ENCODE data around the gene MTNR1A. TPM values are rescaled to one million over a fixed set of nuclear protein-coding genes. Genes with fewer than 3 reads are reported as not detected.
A peak's percentile ranks its signal among the peaks of the same experiment; 100 is the strongest.

Gene MTNR1A
- total RNA-seq, 2 donors from 2014 or later, result 0.62 to 1.6 TPM

GRCh38 chr4:186561748-186562147, 6.4 kb upstream of the MTNR1A start:
- Histone ChIP-seq H3K36me3 (ENCODE audit: control insufficient read depth, insufficient read depth, low read length) (no peaks in the 10 kb centered on the region), H3K9ac (ENCODE audit: extremely low read depth, low read length, poor library complexity, severe bottlenecking) (no peak overlapping the region), H3K4me1 (ENCODE audit: control insufficient read depth, insufficient read depth, low read length) (no peaks in the 10 kb centered on the region), H3K9me3 (ENCODE audit: control insufficient read depth, low read length) (peaks cover 5% of the 10 kb centered on the region), H3K27ac (ENCODE audit: low read depth, low read length) (no peak overlapping the region), H3K27me3 (ENCODE audit: control insufficient read depth, insufficient read depth, low read length, poor library complexity, severe bottlenecking) (no peaks in the 10 kb centered on the region), H3K4me3 (ENCODE audit: low read length) (no peak overlapping the region)
- TF ChIP-seq, protein P1, sequence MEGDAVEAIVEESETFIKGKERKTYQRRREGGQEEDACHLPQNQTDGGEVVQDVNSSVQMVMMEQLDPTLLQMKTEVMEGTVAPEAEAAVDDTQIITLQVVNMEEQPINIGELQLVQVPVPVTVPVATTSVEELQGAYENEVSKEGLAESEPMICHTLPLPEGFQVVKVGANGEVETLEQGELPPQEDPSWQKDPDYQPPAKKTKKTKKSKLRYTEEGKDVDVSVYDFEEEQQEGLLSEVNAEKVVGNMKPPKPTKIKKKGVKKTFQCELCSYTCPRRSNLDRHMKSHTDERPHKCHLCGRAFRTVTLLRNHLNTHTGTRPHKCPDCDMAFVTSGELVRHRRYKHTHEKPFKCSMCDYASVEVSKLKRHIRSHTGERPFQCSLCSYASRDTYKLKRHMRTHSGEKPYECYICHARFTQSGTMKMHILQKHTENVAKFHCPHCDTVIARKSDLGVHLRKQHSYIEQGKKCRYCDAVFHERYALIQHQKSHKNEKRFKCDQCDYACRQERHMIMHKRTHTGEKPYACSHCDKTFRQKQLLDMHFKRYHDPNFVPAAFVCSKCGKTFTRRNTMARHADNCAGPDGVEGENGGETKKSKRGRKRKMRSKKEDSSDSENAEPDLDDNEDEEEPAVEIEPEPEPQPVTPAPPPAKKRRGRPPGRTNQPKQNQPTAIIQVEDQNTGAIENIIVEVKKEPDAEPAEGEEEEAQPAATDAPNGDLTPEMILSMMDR (conservative IDR thresholded peaks at IDR 0.05), result no peak
- no peaks in the 10 kb centered on the region for H3K9me3 Mint-ChIP-seq
- no peak overlapping the region for H3K4me3 Mint-ChIP-seq
- H3K36me3 Mint-ChIP-seq (ENCODE audit: low read depth), result no peaks in the 10 kb centered on the region
- no peak overlapping the region for H3K27ac Mint-ChIP-seq
- no peaks in the 10 kb centered on the region for H3K4me1 Mint-ChIP-seq
- H3K27me3 Mint-ChIP-seq (ENCODE audit: insufficient read depth), result peaks cover 2% of the 10 kb centered on the region
- WGBS, 2 experiments (ENCODE audit: insufficient coverage in 1 of 2, insufficient read length in 1 of 2), result no CpG with 5 or more reads among the region's 1 CpG
- DNase-seq, result no peak

DNA sequence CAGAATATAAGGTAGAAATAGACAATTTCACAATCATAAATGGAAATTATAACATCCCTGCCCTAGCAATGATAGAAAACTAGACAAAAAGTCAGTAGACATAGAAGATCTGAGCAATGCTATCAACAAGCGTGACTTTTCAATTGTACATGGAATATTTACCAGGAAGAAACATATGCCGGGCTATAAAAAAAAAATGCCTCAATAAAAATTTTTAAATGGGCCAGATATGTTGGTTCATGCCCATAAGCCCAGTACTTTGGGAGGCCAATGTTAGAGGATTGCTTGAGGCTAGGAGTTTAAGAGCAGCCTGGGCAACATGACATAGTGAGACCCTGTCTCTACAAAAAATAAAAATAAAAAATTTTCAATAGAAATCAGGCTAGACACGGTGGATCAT, 5.3 kb upstream of the MTNR1A start:
- Mint-ChIP-seq H3K36me3 (ENCODE audit: low read depth) (no peaks in the 10 kb centered on the region), H3K4me1 (no peaks in the 10 kb centered on the region), H3K9me3 (no peaks in the 10 kb centered on the region), H3K27ac (no peak overlapping the region), H3K27me3 (ENCODE audit: insufficient read depth) (peaks cover 2% of the 10 kb centered on the region), H3K4me3 (no peak overlapping the region)
- Histone ChIP-seq H3K4me1 (ENCODE audit: control insufficient read depth, insufficient read depth, low read length) (no peaks in the 10 kb centered on the region), H3K27ac (ENCODE audit: low read depth, low read length) (no peak overlapping the region), H3K27me3 (ENCODE audit: control insufficient read depth, insufficient read depth, low read length, poor library complexity, severe bottlenecking) (no peaks in the 10 kb centered on the region), H3K4me3 (ENCODE audit: low read length) (no peak overlapping the region), H3K9me3 (ENCODE audit: control insufficient read depth, low read length) (peaks cover 5% of the 10 kb centered on the region), H3K9ac (ENCODE audit: extremely low read depth, low read length, poor library complexity, severe bottlenecking) (no peak overlapping the region), H3K36me3 (ENCODE audit: control insufficient read depth, insufficient read depth, low read length) (no peaks in the 10 kb centered on the region)
- DNase-seq, result no peak
- WGBS, 2 experiments (ENCODE audit: insufficient coverage in 1 of 2, insufficient read length in 1 of 2), result 87 to 93% methylated on average over 2 to 3 of the region's 3 CpGs
- TF ChIP-seq, protein P1 (conservative IDR thresholded peaks at IDR 0.05), result no peak

- no peak overlapping the region for H3K27ac Mint-ChIP-seq
- peaks cover 5% of the 10 kb centered on the region for H3K9me3 ChIP-seq (ENCODE audit: control insufficient read depth, low read length)
- H3K27me3 Mint-ChIP-seq (ENCODE audit: insufficient read depth), result peaks cover 2% of the 10 kb centered on the region
- H3K27me3 ChIP-seq (ENCODE audit: control insufficient read depth, insufficient read depth, low read length, poor library complexity, severe bottlenecking), result no peaks in the 10 kb centered on the region
- H3K4me1 ChIP-seq (ENCODE audit: control insufficient read depth, insufficient read depth, low read length), result no peaks in the 10 kb centered on the region
- no peak overlapping the region for H3K9ac ChIP-seq (ENCODE audit: extremely low read depth, low read length, poor library complexity, severe bottlenecking)
- no peak overlapping the region for H3K27ac ChIP-seq (ENCODE audit: low read depth, low read length)
- H3K36me3 Mint-ChIP-seq (ENCODE audit: low read depth), result no peaks in the 10 kb centered on the region
- TF ChIP-seq, protein P1 (conservative IDR thresholded peaks at IDR 0.05), result no peak
- peak; percentile 9 for DNase-seq
- WGBS, 2 experiments (ENCODE audit: insufficient coverage in 1 of 2, insufficient read length in 1 of 2), result 98% methylated on average over 3 of the region's 3 CpGs; no CpG with 5 or more reads in 1 of the 2 experiments
- no peak overlapping the region for H3K4me3 ChIP-seq (ENCODE audit: low read length)
- H3K4me3 Mint-ChIP-seq, result no peak overlapping the region
- H3K9me3 Mint-ChIP-seq, result no peaks in the 10 kb centered on the region
- peaks cover 6% of the 10 kb centered on the region for H3K4me1 Mint-ChIP-seq
- no peaks in the 10 kb centered on the region for H3K36me3 ChIP-seq (ENCODE audit: control insufficient read depth, insufficient read depth, low read length)
Observed at GRCh38 chr4:186557486-186557885, 2.1 kb upstream of the MTNR1A start.

Data from endodermal cell (in vitro differentiated cells).